ENCODE data around the gene UPF2. TPM values are rescaled to one million over a fixed set of nuclear protein-coding genes. Genes with fewer than 3 reads are reported as not detected.
"Not testable (repeated sequence)": the region's sequence is repeated elsewhere in the genome, so short reads cannot be mapped to it uniquely, and the experiment has no call there.

UPF2 gene
- total RNA-seq, 6 experiments from 2014 or later: 18.3 to 24.1 (median 22.0) TPM

DNA sequence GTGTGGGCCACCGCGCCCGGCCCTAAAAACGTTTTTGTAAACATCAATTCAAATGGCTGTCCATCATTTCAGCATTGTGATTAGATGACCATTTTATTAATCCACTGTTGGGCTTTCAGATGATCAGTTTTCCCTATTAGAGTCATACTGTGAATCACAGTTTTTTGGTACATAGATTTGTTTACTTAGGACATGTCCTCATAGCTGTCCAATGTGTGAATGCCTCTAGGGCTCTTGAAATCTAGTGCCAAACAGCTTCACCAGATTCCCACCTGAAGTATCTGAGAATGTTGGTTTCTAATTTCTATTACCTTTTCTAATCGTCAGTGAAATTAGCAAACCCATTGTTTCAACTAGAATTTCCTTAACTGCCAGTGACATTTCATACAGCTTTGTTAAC is 66.8 kb downstream of the UPF2 start:
- no peak for DNase-seq
- peaks cover 40% of the 10 kb centered on the region for H3K36me3 Mint-ChIP-seq (ENCODE audit: low read depth)
- no peaks in the 10 kb centered on the region; the same call in 1 of the 2 replicates for H3K27me3 Mint-ChIP-seq (ENCODE audit: insufficient read depth)
- no peak overlapping the region for H3K4me3 Mint-ChIP-seq
- H3K9me3 Mint-ChIP-seq: no peaks in the 10 kb centered on the region
- TF ChIP-seq, protein P1, sequence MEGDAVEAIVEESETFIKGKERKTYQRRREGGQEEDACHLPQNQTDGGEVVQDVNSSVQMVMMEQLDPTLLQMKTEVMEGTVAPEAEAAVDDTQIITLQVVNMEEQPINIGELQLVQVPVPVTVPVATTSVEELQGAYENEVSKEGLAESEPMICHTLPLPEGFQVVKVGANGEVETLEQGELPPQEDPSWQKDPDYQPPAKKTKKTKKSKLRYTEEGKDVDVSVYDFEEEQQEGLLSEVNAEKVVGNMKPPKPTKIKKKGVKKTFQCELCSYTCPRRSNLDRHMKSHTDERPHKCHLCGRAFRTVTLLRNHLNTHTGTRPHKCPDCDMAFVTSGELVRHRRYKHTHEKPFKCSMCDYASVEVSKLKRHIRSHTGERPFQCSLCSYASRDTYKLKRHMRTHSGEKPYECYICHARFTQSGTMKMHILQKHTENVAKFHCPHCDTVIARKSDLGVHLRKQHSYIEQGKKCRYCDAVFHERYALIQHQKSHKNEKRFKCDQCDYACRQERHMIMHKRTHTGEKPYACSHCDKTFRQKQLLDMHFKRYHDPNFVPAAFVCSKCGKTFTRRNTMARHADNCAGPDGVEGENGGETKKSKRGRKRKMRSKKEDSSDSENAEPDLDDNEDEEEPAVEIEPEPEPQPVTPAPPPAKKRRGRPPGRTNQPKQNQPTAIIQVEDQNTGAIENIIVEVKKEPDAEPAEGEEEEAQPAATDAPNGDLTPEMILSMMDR (IDR thresholded peaks at IDR 0.05): no peak
- H3K27ac Mint-ChIP-seq: no peak overlapping the region
- H3K4me1 Mint-ChIP-seq (ENCODE audit: low read depth): no peaks in the 10 kb centered on the region

DNA sequence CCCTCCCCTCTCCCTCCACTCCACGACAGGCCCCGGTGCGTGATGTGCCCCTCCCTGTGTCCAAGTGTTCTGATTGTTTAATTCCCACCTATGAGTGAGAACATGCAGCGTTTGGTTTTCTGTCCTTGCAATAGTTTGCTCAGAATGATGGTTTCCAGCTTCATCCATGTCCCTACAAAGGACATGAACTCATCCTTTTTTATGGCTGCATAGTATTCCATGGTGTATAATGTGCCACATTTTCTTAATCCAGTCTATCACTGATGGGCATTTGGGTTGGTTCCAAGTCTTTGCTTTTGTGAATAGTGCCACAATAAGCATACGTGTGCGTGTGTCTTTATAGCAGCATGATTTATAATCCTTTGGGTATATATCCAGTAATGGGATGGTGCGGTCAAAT is 70.1 kb downstream of the UPF2 start:
- H3K36me3 Mint-ChIP-seq (ENCODE audit: low read depth): peaks cover 34% of the 10 kb centered on the region
- not testable (repeated sequence) for H3K9me3 Mint-ChIP-seq; H3K4me1 Mint-ChIP-seq (ENCODE audit: low read depth); H3K27me3 Mint-ChIP-seq (ENCODE audit: insufficient read depth); H3K4me3 Mint-ChIP-seq; H3K27ac Mint-ChIP-seq; DNase-seq

DNA sequence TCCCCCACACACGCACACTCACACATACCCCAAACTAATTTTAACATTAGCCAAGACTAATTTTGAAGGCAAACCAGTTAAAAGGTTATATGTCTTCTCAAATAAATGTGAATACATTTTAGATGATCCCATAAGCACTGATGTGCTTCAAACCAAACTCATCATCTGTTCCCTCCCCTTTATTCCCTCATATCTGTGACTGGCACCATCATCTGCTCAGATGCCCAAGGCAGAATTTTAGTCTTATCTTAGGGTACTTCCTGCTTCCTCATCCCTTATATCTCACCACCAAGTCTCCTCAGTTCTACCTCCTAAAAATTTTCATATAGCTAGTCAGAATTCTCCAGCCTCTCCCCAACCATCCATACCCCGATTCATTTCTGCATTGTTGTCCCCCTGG is 80.4 kb downstream of the UPF2 start:
- Mint-ChIP-seq H3K27me3 (ENCODE audit: insufficient read depth) (0 out of 2 replicates have a peak, but pooled peaks cover 2% of the 10 kb centered on the region), H3K9me3 (no peaks in the 10 kb centered on the region), H3K36me3 (ENCODE audit: low read depth) (peaks cover 29% of the 10 kb centered on the region), H3K27ac (no peak overlapping the region), H3K4me1 (ENCODE audit: low read depth) (no peaks in the 10 kb centered on the region), H3K4me3 (no peak overlapping the region)
- TF ChIP-seq, protein P1 (IDR thresholded peaks at IDR 0.05): no peak
- DNase-seq: no peak

DNA sequence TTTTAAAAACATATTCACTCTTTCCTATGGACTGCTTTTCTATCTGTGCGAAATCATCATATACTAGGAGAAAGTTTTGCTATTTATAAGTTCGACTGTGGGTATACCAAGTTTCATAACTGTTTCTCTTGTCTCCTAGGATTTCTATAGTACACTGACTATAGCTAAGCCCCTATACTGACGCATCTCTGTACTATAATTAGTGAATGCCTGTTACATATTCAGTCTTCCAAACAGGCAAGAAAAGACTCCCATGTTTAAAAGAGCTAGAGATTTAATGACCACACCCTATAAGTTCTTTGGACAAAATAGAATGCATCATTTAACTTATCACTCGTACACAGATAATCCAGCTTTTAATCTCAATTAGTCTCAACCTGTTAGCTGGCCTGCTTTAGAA is 80.8 kb downstream of the UPF2 start:
- DNase-seq: no peak
- no peaks in the 10 kb centered on the region for H3K9me3 Mint-ChIP-seq
- no peak overlapping the region for H3K4me3 Mint-ChIP-seq
- 0 out of 2 replicates have a peak, but pooled peaks cover 2% of the 10 kb centered on the region for H3K27me3 Mint-ChIP-seq (ENCODE audit: insufficient read depth)
- H3K36me3 Mint-ChIP-seq (ENCODE audit: low read depth): peaks cover 25% of the 10 kb centered on the region
- no peak overlapping the region for H3K27ac Mint-ChIP-seq
- no peaks in the 10 kb centered on the region for H3K4me1 Mint-ChIP-seq (ENCODE audit: low read depth)
- TF ChIP-seq, protein P1 (IDR thresholded peaks at IDR 0.05): no peak

DNA sequence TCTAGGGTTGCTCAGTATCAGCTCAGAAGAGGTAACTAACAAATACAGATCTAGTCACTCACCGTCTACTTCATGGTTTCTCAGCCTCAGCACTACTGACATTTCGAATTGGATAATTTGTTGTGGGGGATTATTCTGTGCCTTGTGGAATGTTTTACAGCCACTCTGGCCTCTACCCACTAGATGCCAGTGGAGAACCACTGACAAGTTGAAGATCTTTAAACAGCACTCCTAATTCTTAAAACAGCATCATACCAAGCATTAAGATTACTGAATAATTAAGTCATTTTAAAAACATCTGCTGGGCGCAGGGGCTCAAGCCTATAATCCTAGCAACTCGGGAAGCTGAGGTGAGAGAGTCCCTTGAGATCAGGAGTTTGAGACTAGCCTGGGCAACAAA is 82.6 kb downstream of the UPF2 start:
- TF ChIP-seq, protein P1 (IDR thresholded peaks at IDR 0.05): no peak
- H3K36me3 Mint-ChIP-seq (ENCODE audit: low read depth): peaks cover 17% of the 10 kb centered on the region
- H3K27ac Mint-ChIP-seq: no peak overlapping the region
- H3K4me1 Mint-ChIP-seq (ENCODE audit: low read depth): no peaks in the 10 kb centered on the region
- H3K9me3 Mint-ChIP-seq: no peaks in the 10 kb centered on the region
- no peak overlapping the region for H3K4me3 Mint-ChIP-seq
- DNase-seq: no peak
- 0 out of 2 replicates have a peak, but pooled peaks cover 2% of the 10 kb centered on the region for H3K27me3 Mint-ChIP-seq (ENCODE audit: insufficient read depth)

DNA sequence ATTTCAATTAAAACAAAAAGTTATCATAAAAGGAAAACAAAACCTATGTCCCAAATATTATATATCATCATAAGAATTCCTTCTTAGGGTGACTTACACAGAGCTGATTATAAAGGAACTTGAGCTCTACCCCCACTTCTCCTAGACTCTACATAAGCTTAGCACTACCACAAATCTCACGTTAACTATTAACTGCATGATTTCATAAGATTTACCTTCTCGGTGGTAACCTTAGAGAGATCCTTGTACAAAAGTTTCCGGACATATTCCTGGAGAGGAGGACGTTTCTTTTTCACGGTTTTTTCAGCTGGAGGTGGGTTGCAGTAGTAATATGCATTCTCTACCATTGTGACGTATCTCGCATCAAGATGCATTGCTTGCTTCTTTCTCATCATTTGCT is 83.7 kb downstream of the UPF2 start:
- Mint-ChIP-seq H3K27me3 (ENCODE audit: insufficient read depth) (peaks cover 2% of the 10 kb centered on the region; the same call in 1 of the 2 replicates), H3K36me3 (ENCODE audit: low read depth) (peaks cover 17% of the 10 kb centered on the region), H3K9me3 (no peaks in the 10 kb centered on the region), H3K4me3 (no peak overlapping the region), H3K4me1 (ENCODE audit: low read depth) (no peaks in the 10 kb centered on the region), H3K27ac (no peak overlapping the region)
- TF ChIP-seq, protein P1 (IDR thresholded peaks at IDR 0.05): no peak
- no peak for DNase-seq
